Calu3 (cell line): ENCODE data around the gene MSLN. TPM values are rescaled to one million over a fixed set of nuclear protein-coding genes. Genes with fewer than 3 reads are reported as not detected.

Experiments
- BruUV-seq: library from RNA; stranded (reverse); fragments of 400-500 nt; replicated peaks from 2 replicates; lab custom pipeline; 2021; lab: Mats Ljungman, UMichigan
- CTCF ChIA-PET: fragments of 300-600 bp; sonication (Branson Sonifier 250); formaldehyde crosslinking; loops from one replicate; lab custom pipeline; 2022; ENCODE audit warnings: antibody characterized with exemption; lab: Charles Lee
- DNase-seq: peaks from one replicate; pipeline ENCODE4 v3.0.0; 2022
- H3K27ac Mint-ChIP-seq: one replicate; pipeline ENCODE4 v1.8.0; 2022; ENCODE audit warnings: mixed read lengths; ENCODE audit not compliant: unreplicated experiment
- H3K27me3 Mint-ChIP-seq: one replicate; pipeline ENCODE4 v1.8.0; 2022; ENCODE audit warnings: mixed read lengths; ENCODE audit not compliant: unreplicated experiment
- H3K36me3 Mint-ChIP-seq: one replicate; pipeline ENCODE4 v1.8.0; 2022; ENCODE audit warnings: mild to moderate bottlenecking, moderate library complexity, mixed read lengths; ENCODE audit not compliant: insufficient read depth, unreplicated experiment
- H3K4me1 Mint-ChIP-seq: one replicate; pipeline ENCODE4 v1.8.0; 2022; ENCODE audit warnings: mild to moderate bottlenecking, low read depth, mixed read lengths; ENCODE audit not compliant: unreplicated experiment
- H3K4me3 Mint-ChIP-seq: one replicate; pipeline ENCODE4 v1.8.0; 2022; ENCODE audit warnings: mild to moderate bottlenecking, low read depth, moderate library complexity, mixed read lengths; ENCODE audit not compliant: unreplicated experiment
- H3K9me3 Mint-ChIP-seq: one replicate; pipeline ENCODE4 v1.8.0; 2022; ENCODE audit warnings: low read depth, mixed read lengths; ENCODE audit not compliant: unreplicated experiment
- CTCF ChIP-seq: fragments of 200-600 bp; IDR thresholded peaks from one replicate; pipeline ENCODE4 v1.8.0; 2022; ENCODE audit warnings: antibody characterized with exemption; ENCODE audit not compliant: unreplicated experiment
- intact Hi-C: fragments of 100-400 bp; cut with micrococcal nuclease; formaldehyde crosslinking; loops from one replicate; pipeline ENCODE4 v1.10.0; 2022; ENCODE audit not compliant: unreplicated experiment
- total RNA-seq: library from RNA; stranded (reverse); gene quantifications from 2 replicates; pipeline ENCODE4 v1.2.3, GENCODE V29; 2022

The MSLN gene
- total RNA-seq, 1 experiment from 2014 or later: 3.4 TPM

GRCh38 chr16:746637-747036 is 13.9 kb upstream of the MSLN start:
- H3K9me3 Mint-ChIP-seq: no peaks in the 10 kb centered on the region
- DNase-seq: no peak
- peaks cover 29% of the 10 kb centered on the region for H3K27me3 Mint-ChIP-seq
- H3K27ac Mint-ChIP-seq: no peak overlapping the region
- BruUV-seq: no TSS peak
- peaks cover 19% of the 10 kb centered on the region for H3K36me3 Mint-ChIP-seq
- H3K4me3 Mint-ChIP-seq: no peak overlapping the region
- CTCF ChIA-PET: interaction anchor here (0.5 kb wide), 1 partner anchor 27 kb away, joined by 3 read pairs; no protein-coding TSS in a partner anchor
- intact Hi-C loops: no loop called here
- peaks cover under 1% of the 10 kb centered on the region for H3K4me1 Mint-ChIP-seq
- TF ChIP-seq CTCF: no peak

GRCh38 chr16:747978-748746 is 12.4 kb upstream of the MSLN start:
- no peak for DNase-seq
- peaks cover 12% of the 10 kb centered on the region for H3K36me3 Mint-ChIP-seq
- CTCF ChIA-PET: interaction anchor here (0.6 to 0.9 kb wide), 2 partner anchors 13 to 297 kb away, joined by 3 to 5 read pairs; partner anchors contain the start of gene MSLN
- no peak overlapping the region for H3K4me3 Mint-ChIP-seq
- no peak for TF ChIP-seq CTCF
- H3K27ac Mint-ChIP-seq: no peak overlapping the region
- BruUV-seq: no TSS peak
- H3K9me3 Mint-ChIP-seq: no peaks in the 10 kb centered on the region
- H3K4me1 Mint-ChIP-seq: peaks cover 12% of the 10 kb centered on the region
- intact Hi-C loops: no loop called here
- H3K27me3 Mint-ChIP-seq: peaks cover 45% of the 10 kb centered on the region

DNA sequence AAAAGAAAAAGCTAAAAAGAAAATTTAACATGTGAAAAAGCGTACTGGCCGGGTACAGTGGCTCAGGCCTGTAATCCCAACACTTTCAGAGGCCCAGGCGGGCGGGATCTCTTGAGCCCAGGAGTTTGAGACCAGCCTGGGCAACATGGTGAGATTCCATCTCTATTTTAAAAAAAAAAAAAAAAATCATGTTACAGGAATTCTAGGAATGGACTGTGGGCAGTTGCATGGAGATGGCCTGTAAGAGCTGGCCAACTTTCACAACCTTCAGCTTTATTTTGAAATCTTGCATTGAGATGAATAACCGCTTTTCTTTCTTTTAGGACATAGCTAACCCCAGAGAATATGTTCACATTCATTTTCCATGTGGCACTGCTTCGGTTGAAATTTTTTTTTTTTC is 11.5 kb upstream of the MSLN start:
- peaks cover 50% of the 10 kb centered on the region for H3K27me3 Mint-ChIP-seq
- H3K36me3 Mint-ChIP-seq: peaks cover 12% of the 10 kb centered on the region
- no peaks in the 10 kb centered on the region for H3K9me3 Mint-ChIP-seq
- CTCF ChIA-PET: interaction anchor here (0.6 to 0.9 kb wide), 3 partner anchors 12 to 156 kb away, joined by 3 read pairs; partner anchors contain the start of gene MSLN
- BruUV-seq: no TSS peak
- intact Hi-C loops: no loop called here
- TF ChIP-seq CTCF: no peak
- H3K4me1 Mint-ChIP-seq: peaks cover 12% of the 10 kb centered on the region
- DNase-seq: no peak
- H3K4me3 Mint-ChIP-seq: no peak overlapping the region
- no peak overlapping the region for H3K27ac Mint-ChIP-seq

- BruUV-seq: no TSS peak
- H3K36me3 Mint-ChIP-seq: peaks cover 12% of the 10 kb centered on the region
- intact Hi-C loops: no loop called here
- peaks cover 65% of the 10 kb centered on the region for H3K27me3 Mint-ChIP-seq
- no peak for TF ChIP-seq CTCF
- no peak overlapping the region for H3K4me3 Mint-ChIP-seq
- no peaks in the 10 kb centered on the region for H3K9me3 Mint-ChIP-seq
- CTCF ChIA-PET: interaction anchor here (1.3 kb wide), 2 partner anchors 11 to 34 kb away, joined by 3 to 4 read pairs; no protein-coding TSS in a partner anchor
- no peak for DNase-seq
- H3K4me1 Mint-ChIP-seq: peaks cover 12% of the 10 kb centered on the region
- no peak overlapping the region for H3K27ac Mint-ChIP-seq
Observed at GRCh38 chr16:750485-750884, 10.0 kb upstream of the MSLN start.
